H1 (cell line): ENCODE data around the gene FAH. TPM values are rescaled to one million over a fixed set of nuclear protein-coding genes. Genes with fewer than 3 reads are reported as not detected.

ENCODE experiments used
- CTCF ChIA-PET: fragments of 300-600 bp; sonication (Branson Sonifier 250); formaldehyde crosslinking; loops from one replicate; lab custom pipeline; 2021; ENCODE audit not compliant: partially characterized antibody; lab: Charles Lee
- POLR2A ChIA-PET: fragments of 300-600 bp; sonication (Branson Sonifier 250); formaldehyde crosslinking; loops from one replicate; lab custom pipeline; 2021; ENCODE audit warnings: inconsistent platforms; ENCODE audit not compliant: partially characterized antibody; lab: Charles Lee
- DNase-seq, 2 experiments: peaks; one replicate each; pipeline versions ENCODE4 v3.0.0 to v3.0.0-alpha.2; 2010 to 2022; ENCODE audit warnings: low spot score in 2 of 2, low read depth in 1 of 2, mixed read lengths in 1 of 2
- FAIRE-seq: peaks from 2 replicates; lab custom pipeline; 2011; peaks lifted over from hg19 to GRCh38; lab: Jason Lieb, UNC
- H2AFZ ChIP-seq: 2 replicates; pipeline ENCODE4 v1.8.1; 2012; ENCODE audit warnings: low read length, inconsistent platforms
- H2AK5ac ChIP-seq: 2 replicates; pipeline ENCODE4 v1.6.1; 2013; ENCODE audit warnings: low read depth, low read length
- H2BK120ac ChIP-seq: replicated peaks from 2 replicates; pipeline ENCODE3; 2013; ENCODE audit warnings: low read depth, low read length, inconsistent platforms
- H2BK12ac ChIP-seq: 2 replicates; pipeline ENCODE4 v1.6.1; 2013; ENCODE audit warnings: low read depth, low read length
- H2BK15ac ChIP-seq: 2 replicates; pipeline ENCODE4 v1.6.1; 2013; ENCODE audit warnings: low read length
- H2BK20ac ChIP-seq: 2 replicates; pipeline ENCODE4 v1.6.1; 2013; ENCODE audit warnings: low read length
- H2BK5ac ChIP-seq: 2 replicates; pipeline ENCODE4 v1.6.1; 2013; ENCODE audit warnings: low read depth, low read length
- H3K14ac ChIP-seq: 2 replicates; pipeline ENCODE4 v1.6.1; 2013; ENCODE audit warnings: inconsistent platforms; ENCODE audit not compliant: insufficient read length
- H3K18ac ChIP-seq: 2 replicates; pipeline ENCODE4 v1.6.1; 2013; ENCODE audit warnings: low read length; ENCODE audit errors: extremely low read depth
- H3K23ac ChIP-seq: 2 replicates; pipeline ENCODE4 v1.6.1; 2013; ENCODE audit warnings: inconsistent platforms; ENCODE audit not compliant: insufficient read length
- H3K23me2 ChIP-seq: 2 replicates; pipeline ENCODE4 v1.6.1; 2013; ENCODE audit warnings: low read depth, low read length
- H3K27ac ChIP-seq: 2 replicates; pipeline ENCODE4 v1.6.1; 2011; ENCODE audit warnings: low read depth, low read length, inconsistent platforms
- H3K27me3 ChIP-seq, 4 experiments: replicated peaks in 1 of 4; 1 replicate in 1 of 4; 2 replicates in 3 of 4; pipeline versions ENCODE4 v1.6.1 to v1.8.1; 2011 to 2013; ENCODE audit warnings: low read length in 3 of 4, mild to moderate bottlenecking in 3 of 4, inconsistent platforms in 2 of 4, mixed read lengths in 2 of 4, moderate library complexity in 1 of 4; ENCODE audit not compliant: control insufficient read depth in 3 of 4, insufficient read depth in 3 of 4; ENCODE audit errors: extremely low read depth in 1 of 4
- H3K36me3 ChIP-seq, 4 experiments: 2 replicates each; pipeline versions ENCODE4 v1.6.1 to v1.8.1; 2011 to 2013; ENCODE audit warnings: mild to moderate bottlenecking in 4 of 4, low read length in 3 of 4, moderate library complexity in 2 of 4, control low read depth in 1 of 4, inconsistent platforms in 1 of 4; ENCODE audit not compliant: insufficient read depth in 4 of 4, control insufficient read depth in 2 of 4
- H3K4ac ChIP-seq: replicated peaks from 2 replicates; pipeline ENCODE3; 2013; ENCODE audit warnings: low read length, low read depth, mixed read lengths, inconsistent platforms; ENCODE audit not compliant: insufficient read length
- H3K4me1 ChIP-seq, 4 experiments: replicated peaks in 1 of 4; 1 replicate in 1 of 4; 2 replicates in 3 of 4; pipeline versions ENCODE4 v1.6.1 to v1.8.1; 2011 to 2013; ENCODE audit warnings: low read length in 3 of 4, inconsistent platforms in 2 of 4, mixed read lengths in 1 of 4; ENCODE audit not compliant: insufficient read depth in 4 of 4, control insufficient read depth in 3 of 4
- H3K4me2 ChIP-seq, 2 experiments: 2 replicates each; pipeline versions ENCODE4 v1.6.1 to v1.8.1; 2011 to 2013; ENCODE audit warnings: low read depth in 2 of 2, low read length in 2 of 2, control low read depth in 1 of 2, inconsistent platforms in 1 of 2, mild to moderate bottlenecking in 1 of 2; ENCODE audit not compliant: insufficient read depth in 1 of 2
- H3K4me3 ChIP-seq, 4 experiments: fragments of 200-600, 300-600 bp in 1 of 4; sonication (generic), shearing (Covaris generic), sonication (Bioruptor Twin) in 1 of 4; 2 replicates each; pipeline versions ENCODE4 v1.5.1 to v1.8.1; 2011 to 2016; ENCODE audit warnings: low read length in 4 of 4, low read depth in 3 of 4, control low read depth in 2 of 4, inconsistent platforms in 2 of 4, mild to moderate bottlenecking in 2 of 4, mixed read lengths in 1 of 4, moderate library complexity in 1 of 4; ENCODE audit not compliant: insufficient read depth in 2 of 4; ENCODE audit errors: extremely low read depth in 1 of 4
- H3K56ac ChIP-seq: replicated peaks from 2 replicates; pipeline ENCODE3; 2013; ENCODE audit warnings: low read depth, mild to moderate bottlenecking, mixed read lengths, low read length, inconsistent platforms; ENCODE audit not compliant: insufficient read length
- H3K79me1 ChIP-seq: 2 replicates; pipeline ENCODE4 v1.6.1; 2013; ENCODE audit warnings: low read depth, low read length, control low read depth
- H3K79me2 ChIP-seq, 2 experiments: 2 replicates each; pipeline versions ENCODE4 v1.6.1 to v1.8.1; 2012 to 2013; ENCODE audit warnings: low read length in 2 of 2, mild to moderate bottlenecking in 2 of 2, inconsistent platforms in 1 of 2; ENCODE audit not compliant: insufficient read depth in 2 of 2, control insufficient read depth in 1 of 2
- H3K9ac ChIP-seq, 4 experiments: replicated peaks in 1 of 4; 1 replicate in 1 of 4; 2 replicates in 3 of 4; pipeline versions ENCODE4 v1.6.1 to v1.8.1; 2011 to 2013; ENCODE audit warnings: low read depth in 3 of 4, low read length in 3 of 4, control low read depth in 2 of 4, mild to moderate bottlenecking in 2 of 4, moderate library complexity in 2 of 4, inconsistent platforms in 1 of 4; ENCODE audit errors: extremely low read depth in 1 of 4
- H3K9me3 ChIP-seq, 2 experiments: 2 replicates each; pipeline versions ENCODE4 v1.6.1 to v1.8.1; 2012 to 2013; ENCODE audit warnings: mild to moderate bottlenecking in 2 of 2, moderate library complexity in 2 of 2, control low read depth in 1 of 2, inconsistent platforms in 1 of 2, low read depth in 1 of 2, low read length in 1 of 2, mixed read lengths in 1 of 2; ENCODE audit not compliant: insufficient read depth in 2 of 2
- H4K20me1 ChIP-seq, 2 experiments: replicated peaks in 1 of 2; 2 replicates each; pipeline versions ENCODE3 to v1.8.1; 2011 to 2013; ENCODE audit warnings: inconsistent platforms in 2 of 2, low read length in 2 of 2, mild to moderate bottlenecking in 1 of 2; ENCODE audit not compliant: insufficient read depth in 2 of 2, control insufficient read depth in 1 of 2
- H4K5ac ChIP-seq: 2 replicates; pipeline ENCODE4 v1.6.1; 2013; ENCODE audit warnings: low read length, low read depth, mixed read lengths, inconsistent platforms; ENCODE audit not compliant: insufficient read length
- H4K8ac ChIP-seq: 2 replicates; pipeline ENCODE4 v1.8.0; 2013; ENCODE audit warnings: mild to moderate bottlenecking, moderate library complexity, low read length, inconsistent platforms; ENCODE audit not compliant: insufficient read depth; ENCODE audit errors: extremely low read depth
- H4K91ac ChIP-seq: replicated peaks from 2 replicates; pipeline ENCODE3; 2013; ENCODE audit warnings: low read length, mixed read lengths, inconsistent platforms; ENCODE audit not compliant: insufficient read length
- BCL11A ChIP-seq, 2 experiments: IDR thresholded peaks; one replicate each; pipeline ENCODE4 v1.6.1; 2011; ENCODE audit warnings: low read depth in 2 of 2, low read length in 2 of 2, mild to moderate bottlenecking in 2 of 2
- BRCA1 ChIP-seq: IDR thresholded peaks from 2 replicates; pipeline ENCODE4 v1.6.1; 2012; ENCODE audit warnings: low read depth, low read length, improper control_type of control experiment
- CBX8 ChIP-seq: fragments of 300-800, 300-1000 bp; sonication (generic); IDR thresholded peaks from 2 replicates; pipeline ENCODE4 v1.7.1; 2016; ENCODE audit warnings: low read depth, low read length, borderline replicate concordance
- GABPA ChIP-seq: IDR thresholded peaks from 2 replicates; pipeline ENCODE4 v1.6.1; 2011; ENCODE audit warnings: mild to moderate bottlenecking, low read length, moderate library complexity, borderline replicate concordance; ENCODE audit not compliant: insufficient read depth
- KDM1A ChIP-seq: fragments of 200-600, 300-600 bp; sonication (generic); IDR thresholded peaks from 2 replicates; pipeline ENCODE4 v1.7.1; 2016; ENCODE audit warnings: mild to moderate bottlenecking, low read length, borderline replicate concordance
- NRF1 ChIP-seq: IDR thresholded peaks from 2 replicates; pipeline ENCODE4 v1.6.1; 2011; ENCODE audit warnings: mild to moderate bottlenecking, low read depth, low read length, improper control_type of control experiment
- POLR2A ChIP-seq, 2 experiments: IDR thresholded peaks; 1 replicate in 1 of 2; 2 replicates in 1 of 2; pipeline ENCODE4 v1.6.1; 2011; ENCODE audit warnings: low read depth in 2 of 2, low read length in 2 of 2, mild to moderate bottlenecking in 2 of 2; ENCODE audit errors: control extremely low read depth in 1 of 2
- SIRT6 ChIP-seq: IDR thresholded peaks from one replicate; pipeline ENCODE4 v1.7.1; 2012; ENCODE audit warnings: low read length, inconsistent platforms
- SIX5 ChIP-seq: IDR thresholded peaks from 2 replicates; pipeline ENCODE4 v1.6.1; 2011; ENCODE audit warnings: mild to moderate bottlenecking, low read depth, low read length
- whole genome bisulfite sequencing, 2 experiments: shearing (Covaris generic) in 1 of 2; methylation state at CpG; one replicate each; pipeline versions ENCODE4 v1.1.6 to v1.1.7; 2013 to 2015; ENCODE audit warnings: low lambda C conversion rate in 2 of 2, mixed read lengths in 2 of 2, inconsistent platforms in 1 of 2, low coverage in 1 of 2, missing lambda C conversion rate in 1 of 2; ENCODE audit not compliant: insufficient replicate concordance in 2 of 2, insufficient coverage in 1 of 2, insufficient read length in 1 of 2; ENCODE audit errors: extremely low coverage in 1 of 2, missing lambda C conversion rate in 1 of 2; 5-methylcytosine and 5-hydroxymethylcytosine counted together
- polyA plus RNA-seq, 7 experiments: library from polyadenylated mRNA; depleted of rRNA in 3 of 7; stranded (reverse) in 5 of 7; unstranded in 2 of 7; fragments of >200 nt in 5 of 7; fragments of 200-250 nt in 2 of 7; gene quantifications; 1 replicate in 5 of 7; 2 replicates in 1 of 7; 4 replicates in 1 of 7; pipeline versions ENCODE4 v1.2.1 to v1.2.3, GENCODE V29; 2011 to 2013; ENCODE audit warnings: missing spikeins in 2 of 7, mixed read lengths in 2 of 7
- total RNA-seq: library from RNA; stranded (reverse); fragmentation: NEBNext Ultra II Directional; extraction: Animal tissue kit (Norgen Biotek cat#: 25700); gene quantifications from 2 replicates; pipeline ENCODE4 v1.2.1, GENCODE V29; 2021

Gene FAH
- total and polyA plus RNA-seq, 2 of the 8 experiments (the other 6 are each of a cell fraction or from before 2014, with no cell fraction given), result 20.0 to 21.7 TPM

DNA sequence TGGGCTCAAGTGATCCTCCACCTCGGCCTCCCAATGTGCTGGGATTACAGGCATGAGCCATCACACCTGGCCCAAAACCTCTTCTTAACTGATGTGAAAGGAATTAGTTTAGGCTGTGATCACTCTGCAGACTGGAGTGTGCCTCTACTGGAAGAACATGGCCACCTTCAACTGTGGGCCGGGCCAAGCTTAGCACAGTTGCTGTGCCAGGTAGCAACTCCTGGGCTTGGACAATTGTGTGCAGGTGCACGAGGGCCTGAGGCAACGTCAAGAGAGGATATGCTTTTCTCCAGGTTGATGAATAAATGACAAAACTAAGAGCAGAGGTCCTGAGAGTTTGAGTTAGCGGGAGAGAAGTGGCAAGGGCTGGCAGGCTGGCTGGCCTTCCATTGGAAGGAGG is 6.5 kb downstream of the FAH start:
- DNase-seq (no peak), FAIRE-seq (no peak)
- Histone ChIP-seq H2BK5ac (no peak overlapping the region), H2AFZ (no peak overlapping the region), H3K79me2 (no peaks in the 10 kb centered on the region), H2BK120ac (no peak overlapping the region), H3K4me2 (no peak overlapping the region), H3K14ac (no peak overlapping the region), H3K4ac (no peak overlapping the region), H4K8ac (no peak overlapping the region), H2BK20ac (no peak overlapping the region), H4K20me1 (no peaks in the 10 kb centered on the region), H3K9me3 (no peaks in the 10 kb centered on the region), H3K27me3 (no peaks in the 10 kb centered on the region; a peak in 1 of 7 replicates), H3K4me3 (no peak overlapping the region), H3K9ac (no peak overlapping the region), H2BK12ac (no peak overlapping the region), H3K23me2 (no peaks in the 10 kb centered on the region), H3K18ac (no peak overlapping the region), H3K23ac (no peak overlapping the region), H2AK5ac (no peak overlapping the region), H4K5ac (no peak overlapping the region), H3K4me1 (peaks cover 0 to 1% (median 0%) of the 10 kb centered on the region in 4 experiments; a peak in 2 of 7 replicates), H3K36me3 (peaks cover 2 to 9% (median 4%) of the 10 kb centered on the region in 4 experiments; a peak in 4 of 8 replicates), H3K56ac (no peak overlapping the region), H4K91ac (no peak overlapping the region), H2BK15ac (no peak overlapping the region), H3K27ac (no peak overlapping the region), H3K79me1 (peaks cover 3% of the 10 kb centered on the region; the same call in 1 of the 2 replicates)
- CTCF ChIA-PET, result interaction anchor here (0.9 to 1.3 kb wide), 2 partner anchors 18 to 136 kb away, joined by 3 read pairs; no protein-coding TSS in a partner anchor
- TF ChIP-seq BRCA1, result no peak
- no peak for TF ChIP-seq CBX8
- no peak for TF ChIP-seq BCL11A (IDR thresholded peaks at IDR 0.05; ENCODE audit: low read depth in 2 of 2, low read length in 2 of 2)
- no peak for TF ChIP-seq KDM1A
- TF ChIP-seq SIX5, result no peak
- no peak for TF ChIP-seq SIRT6
- TF ChIP-seq GABPA, result no peak
- no peak for TF ChIP-seq NRF1
- TF ChIP-seq POLR2A (IDR thresholded peaks at IDR 0.05; ENCODE audit: control extremely low read depth in 1 of 2, low read depth in 2 of 2, low read length in 2 of 2), result no peak
- POLR2A ChIA-PET, result no interaction called here
- 88% methylated on average over 5 of the region's 5 CpGs; no CpG with 5 or more reads in 1 of the 2 experiments for WGBS, 2 experiments
